AG04449 (cell line): ENCODE data around the gene ZNF609.

ENCODE experiments used
- CTCF ChIA-PET: fragments of 350-600 bp; formaldehyde crosslinking; extraction: SDS; loops from one replicate; lab custom pipeline; 2021; ENCODE audit warnings: antibody characterized with exemption; lab: Yijun Ruan, JAX
- POLR2A ChIA-PET: fragments of 400-600, 350-600 bp; formaldehyde crosslinking; extraction: SDS; loops from one replicate; lab custom pipeline; 2020; ENCODE audit warnings: antibody characterized with exemption, inconsistent platforms; lab: Yijun Ruan, JAX
- DNase-seq: peaks from one replicate; pipeline ENCODE4 v3.0.0-alpha.2; 2010; ENCODE audit warnings: low read depth, low spot score
- H3K4me3 ChIP-seq: 2 replicates; pipeline ENCODE4 v1.5.1; 2011; ENCODE audit warnings: low read depth, mild to moderate bottlenecking, control low read depth, low read length
- TF ChIP-seq, protein P1 (sequence below): IDR thresholded peaks from one replicate; pipeline ENCODE4 v1.5.1; 2011; ENCODE audit warnings: mild to moderate bottlenecking, moderate library complexity, low read length, control low read depth, inconsistent platforms; ENCODE audit not compliant: insufficient read depth; ENCODE audit errors: missing control alignments

ZNF609 gene

GRCh38 chr15:64472161-64472560 is 11.8 kb downstream of the ZNF609 start:
- ChIA-PET CTCF (no interaction called here), POLR2A (no interaction called here)

DNA sequence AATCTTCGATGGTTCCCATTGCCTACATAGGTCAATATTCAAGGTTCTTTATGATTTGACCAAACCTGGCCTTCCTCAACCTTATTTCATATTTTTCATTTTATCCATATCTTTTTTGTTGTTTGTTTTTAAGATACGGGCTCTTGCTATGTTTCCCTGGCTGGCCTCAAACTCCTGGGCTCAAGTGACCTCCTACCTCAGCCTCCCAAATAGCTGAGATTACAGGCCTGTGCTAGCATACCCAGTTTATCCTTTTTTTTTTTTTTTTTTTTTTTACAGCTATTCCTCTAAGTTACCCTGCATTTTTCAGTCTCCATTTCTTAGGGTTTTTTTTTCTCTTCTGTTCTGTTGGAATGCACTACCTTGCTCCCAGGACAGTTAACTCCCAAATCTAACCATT is 14.5 kb downstream of the ZNF609 start:
- ChIA-PET CTCF (no interaction called here), POLR2A (no interaction called here)
- no peak for DNase-seq
- TF ChIP-seq, protein P1, sequence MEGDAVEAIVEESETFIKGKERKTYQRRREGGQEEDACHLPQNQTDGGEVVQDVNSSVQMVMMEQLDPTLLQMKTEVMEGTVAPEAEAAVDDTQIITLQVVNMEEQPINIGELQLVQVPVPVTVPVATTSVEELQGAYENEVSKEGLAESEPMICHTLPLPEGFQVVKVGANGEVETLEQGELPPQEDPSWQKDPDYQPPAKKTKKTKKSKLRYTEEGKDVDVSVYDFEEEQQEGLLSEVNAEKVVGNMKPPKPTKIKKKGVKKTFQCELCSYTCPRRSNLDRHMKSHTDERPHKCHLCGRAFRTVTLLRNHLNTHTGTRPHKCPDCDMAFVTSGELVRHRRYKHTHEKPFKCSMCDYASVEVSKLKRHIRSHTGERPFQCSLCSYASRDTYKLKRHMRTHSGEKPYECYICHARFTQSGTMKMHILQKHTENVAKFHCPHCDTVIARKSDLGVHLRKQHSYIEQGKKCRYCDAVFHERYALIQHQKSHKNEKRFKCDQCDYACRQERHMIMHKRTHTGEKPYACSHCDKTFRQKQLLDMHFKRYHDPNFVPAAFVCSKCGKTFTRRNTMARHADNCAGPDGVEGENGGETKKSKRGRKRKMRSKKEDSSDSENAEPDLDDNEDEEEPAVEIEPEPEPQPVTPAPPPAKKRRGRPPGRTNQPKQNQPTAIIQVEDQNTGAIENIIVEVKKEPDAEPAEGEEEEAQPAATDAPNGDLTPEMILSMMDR, result no peak
- no peak overlapping the region for H3K4me3 ChIP-seq

More at GRCh38 chr15:64472161-64472560, 11.8 kb downstream of the ZNF609 start:
- TF ChIP-seq, protein P1, result no peak
- H3K4me3 ChIP-seq, result no peak overlapping the region
- DNase-seq, result no peak

- no peak overlapping the region for H3K4me3 ChIP-seq
- ChIA-PET POLR2A (interaction anchor here (1.3 kb wide), 1 partner anchor 10 kb away, joined by 3 read pairs; no protein-coding TSS in a partner anchor), CTCF (interaction anchor here (1.5 kb wide), 1 partner anchor 205 kb away, joined by 4 read pairs; no protein-coding TSS in a partner anchor)
- no peak for DNase-seq
- TF ChIP-seq, protein P1, result no peak
Observed at GRCh38 chr15:64476550-64476949, 16.2 kb downstream of the ZNF609 start.

DNA sequence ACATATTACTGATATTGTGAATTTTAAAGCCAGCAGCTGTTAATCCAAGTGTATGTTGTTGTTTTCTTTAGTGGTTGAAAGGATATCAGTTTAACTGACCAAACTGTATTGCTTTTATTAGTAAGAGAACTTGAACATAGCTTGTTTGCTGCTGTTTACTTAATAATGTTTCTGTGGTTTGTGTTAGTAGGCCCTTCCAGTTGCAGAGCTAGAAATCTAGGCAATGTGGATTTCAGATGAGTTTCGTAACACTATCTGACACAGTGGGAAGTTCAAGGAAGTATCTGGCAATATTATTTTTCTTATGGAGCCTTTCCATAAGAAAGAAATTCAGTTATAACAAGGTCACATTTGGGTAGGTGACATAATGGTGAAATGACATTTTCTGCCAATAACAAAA is 18.5 kb downstream of the ZNF609 start:
- peak; percentile 26 for DNase-seq
- no peak overlapping the region for H3K4me3 ChIP-seq
- POLR2A ChIA-PET, result no interaction called here
- TF ChIP-seq, protein P1, result no peak
- CTCF ChIA-PET, result interaction anchor here (1.1 to 1.6 kb wide), 2 partner anchors 10 to 14 kb away, joined by 3 to 4 read pairs; no protein-coding TSS in a partner anchor

DNA sequence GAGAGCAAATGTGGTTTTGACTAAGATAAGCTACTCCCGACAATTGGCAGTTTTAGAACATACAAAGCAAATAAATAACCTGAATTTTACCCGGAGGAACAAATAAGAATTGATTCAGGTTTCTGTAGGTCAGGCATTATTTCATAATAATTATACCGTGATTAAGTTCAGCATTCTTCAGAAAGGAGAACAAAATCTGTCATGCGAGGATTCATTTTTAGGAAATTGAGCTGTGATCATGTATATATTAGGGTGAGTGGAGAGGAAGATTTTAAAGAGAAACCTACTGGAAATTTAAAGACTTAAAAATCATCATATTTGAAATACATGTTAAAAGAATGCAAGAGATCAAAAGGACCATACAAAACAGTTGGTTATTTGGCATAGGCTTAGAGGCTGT is 20.5 kb downstream of the ZNF609 start:
- TF ChIP-seq, protein P1, result no peak
- DNase-seq, result no peak
- CTCF ChIA-PET, result interaction anchor here (0.9 kb wide), 1 partner anchor 247 kb away, joined by 3 read pairs; no protein-coding TSS in a partner anchor
- POLR2A ChIA-PET, result no interaction called here
- H3K4me3 ChIP-seq, result no peak overlapping the region

GRCh38 chr15:64483749-64484148 is 23.4 kb downstream of the ZNF609 start:
- no peak for DNase-seq
- TF ChIP-seq, protein P1, result no peak
- ChIA-PET CTCF (interaction anchor here (1.2 kb wide), 1 partner anchor 58 kb away, joined by 3 read pairs; no protein-coding TSS in a partner anchor), POLR2A (no interaction called here)
- H3K4me3 ChIP-seq, result no peak overlapping the region
